Spleen (tissue), 11 donors: Measurements from ENCODE around the gene ACKR2. TPM values are rescaled to one million over a fixed set of nuclear protein-coding genes. Genes with fewer than 3 reads are reported as not detected.

ENCODE experiments used
- DNase-seq: peaks from one replicate; pipeline ENCODE4 v3.0.0-alpha.2; 2020
- H3K27ac ChIP-seq, 8 donors: fragments of 200-600 bp; sonication (generic) in 7 of 8; 1 replicate in 4 of 8; 2 replicates in 4 of 8; pipeline versions ENCODE4 v1.5.0 to v1.8.0; 2016 to 2021; ENCODE audit warnings: inconsistent platforms in 4 of 8, mild to moderate bottlenecking in 4 of 8, moderate library complexity in 1 of 8
- H3K27me3 ChIP-seq, 7 donors: fragments of 200-600 bp; sonication (generic) in 6 of 7; replicated peaks in 1 of 7; 1 replicate in 4 of 7; 2 replicates in 3 of 7; pipeline versions ENCODE4 v1.5.0 to v1.8.0; 2016 to 2021; ENCODE audit warnings: inconsistent platforms in 3 of 7, mild to moderate bottlenecking in 1 of 7
- H3K36me3 ChIP-seq, 6 donors: fragments of 200-600 bp; sonication (generic) in 5 of 6; 1 replicate in 4 of 6; 2 replicates in 2 of 6; pipeline versions ENCODE4 v1.5.0 to v1.8.0; 2016 to 2021; ENCODE audit warnings: inconsistent platforms in 2 of 6
- H3K4me1 ChIP-seq, 6 donors: fragments of 200-600 bp; sonication (generic) in 5 of 6; 1 replicate in 3 of 6; 2 replicates in 3 of 6; pipeline versions ENCODE4 v1.5.0 to v1.8.0; 2016 to 2021; ENCODE audit warnings: inconsistent platforms in 3 of 6
- H3K4me3 ChIP-seq, 8 donors: fragments of 200-600 bp; sonication (generic) in 7 of 8; 1 replicate in 4 of 8; 2 replicates in 4 of 8; pipeline versions ENCODE4 v1.5.0 to v1.8.0; 2016 to 2021; ENCODE audit warnings: inconsistent platforms in 4 of 8, mild to moderate bottlenecking in 4 of 8, moderate library complexity in 2 of 8
- H3K9me3 ChIP-seq, 8 donors: fragments of 200-600 bp; sonication (generic) in 7 of 8; 1 replicate in 4 of 8; 2 replicates in 4 of 8; pipeline versions ENCODE4 v1.5.0 to v1.8.0; 2016 to 2021; ENCODE audit warnings: inconsistent platforms in 4 of 8
- POLR2A ChIP-seq, 3 donors: fragments of 450-650 bp; IDR thresholded peaks; one replicate each; pipeline ENCODE4 v1.5.1; 2017; ENCODE audit warnings: antibody characterized with exemption in 3 of 3, mild to moderate bottlenecking in 1 of 3
- POLR2AphosphoS5 ChIP-seq, 3 donors: sonication (generic); formaldehyde crosslinking; IDR thresholded peaks; one replicate each; pipeline ENCODE4 v1.5.1; 2017; ENCODE audit warnings: antibody characterized with exemption in 3 of 3
- WGBS, 5 donors: extraction: QIAGEN DNeasy Blood & Tissue Kit in 3 of 5; methylation state at CpG; one replicate each; pipeline versions ENCODE4 v1.1.5 to v1.1.7; 2013 to 2018; 5-methylcytosine and 5-hydroxymethylcytosine counted together
- intact Hi-C: fragments of 100-400 bp; cut with DNase I; formaldehyde crosslinking; loops from one replicate; pipeline ENCODE4 v1.15.0; 2023; ENCODE audit warnings: low total_unique reads
- polyA plus RNA-seq, 3 donors: library from polyadenylated mRNA; stranded (reverse); fragments of 200-250 nt; gene quantifications; one replicate each; pipeline ENCODE4 v1.2.1, GENCODE V29; 2013
- total RNA-seq, 7 donors: library from RNA; depleted of rRNA in 3 of 7; stranded (reverse); fragments of >200 nt in 3 of 7; fragmentation: NEBNext Ultra II Directional in 4 of 7; extraction: Animal tissue kit (Norgen Biotek cat#: 25700) in 4 of 7; gene quantifications; one replicate each; pipeline versions ENCODE4 v1.1.0 to v1.2.1, GENCODE V29; 2016 to 2021
- TF ChIP-seq, protein P1 (sequence below), 11 experiments: fragments of 200-600 bp in 7 of 11; fragments of 450-650 bp in 4 of 11; sonication (generic) in 4 of 11; IDR thresholded peaks in 8 of 11; conservative IDR thresholded peaks in 3 of 11; 1 replicate in 7 of 11; 2 replicates in 4 of 11; pipeline versions ENCODE4 v1.4.0 to v1.8.0; 2016 to 2021; ENCODE audit warnings: antibody characterized with exemption in 11 of 11, inconsistent platforms in 4 of 11, mild to moderate bottlenecking in 1 of 11
- donor health status: healthy with polysubstance abuse.
- donor health status: DM: no; HTN: no; CAD: no; lungs with moderate emphysema.
- donor health status: DM: no; HTN: no; CAD: no.
- donor health status: Bipolar disorder and iron deficiency.
- donor health status: healthy.
- donor health status: DM: no; HTN: no; CAD: no.
- donor health status: DM: yes; HTN: yes; CAD: no.

The ACKR2 gene
- total and polyA plus RNA-seq, 10 donors: 0.17 to 4.4 (median 0.94) TPM

- Histone ChIP-seq H3K27me3 (no peaks in the 10 kb centered on the region), H3K27ac (no peak overlapping the region), H3K4me1 (no peaks in the 10 kb centered on the region), H3K4me3 (no peak overlapping the region), H3K9me3 (no peaks in the 10 kb centered on the region), H3K36me3 (no peaks in the 10 kb centered on the region)
- no peak for DNase-seq
- intact Hi-C loops: no loop called here
- no peak for TF ChIP-seq POLR2A (IDR thresholded peaks at IDR 0.05)
- TF ChIP-seq, protein P1, sequence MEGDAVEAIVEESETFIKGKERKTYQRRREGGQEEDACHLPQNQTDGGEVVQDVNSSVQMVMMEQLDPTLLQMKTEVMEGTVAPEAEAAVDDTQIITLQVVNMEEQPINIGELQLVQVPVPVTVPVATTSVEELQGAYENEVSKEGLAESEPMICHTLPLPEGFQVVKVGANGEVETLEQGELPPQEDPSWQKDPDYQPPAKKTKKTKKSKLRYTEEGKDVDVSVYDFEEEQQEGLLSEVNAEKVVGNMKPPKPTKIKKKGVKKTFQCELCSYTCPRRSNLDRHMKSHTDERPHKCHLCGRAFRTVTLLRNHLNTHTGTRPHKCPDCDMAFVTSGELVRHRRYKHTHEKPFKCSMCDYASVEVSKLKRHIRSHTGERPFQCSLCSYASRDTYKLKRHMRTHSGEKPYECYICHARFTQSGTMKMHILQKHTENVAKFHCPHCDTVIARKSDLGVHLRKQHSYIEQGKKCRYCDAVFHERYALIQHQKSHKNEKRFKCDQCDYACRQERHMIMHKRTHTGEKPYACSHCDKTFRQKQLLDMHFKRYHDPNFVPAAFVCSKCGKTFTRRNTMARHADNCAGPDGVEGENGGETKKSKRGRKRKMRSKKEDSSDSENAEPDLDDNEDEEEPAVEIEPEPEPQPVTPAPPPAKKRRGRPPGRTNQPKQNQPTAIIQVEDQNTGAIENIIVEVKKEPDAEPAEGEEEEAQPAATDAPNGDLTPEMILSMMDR (IDR thresholded peaks at IDR 0.05 in 8 of 11, conservative IDR thresholded peaks at IDR 0.05 in 3 of 11): no peak
- no peak for TF ChIP-seq POLR2AphosphoS5 (IDR thresholded peaks at IDR 0.05)
- WGBS, 5 donors: 53 to 84% (median 70%) methylated on average over 2 of the region's 2 CpGs
Measured at GRCh38 chr3:42819351-42819965, 10.2 kb downstream of the ACKR2 start.

GRCh38 chr3:42820746-42821051 is 11.5 kb downstream of the ACKR2 start:
- TF ChIP-seq POLR2AphosphoS5 (IDR thresholded peaks at IDR 0.05): no peak
- TF ChIP-seq, protein P1 (IDR thresholded peaks at IDR 0.05 in 8 of 11, conservative IDR thresholded peaks at IDR 0.05 in 3 of 11): no peak
- no peak for TF ChIP-seq POLR2A (IDR thresholded peaks at IDR 0.05)
- H3K4me1 ChIP-seq: no peaks in the 10 kb centered on the region
- DNase-seq: no peak

DNA sequence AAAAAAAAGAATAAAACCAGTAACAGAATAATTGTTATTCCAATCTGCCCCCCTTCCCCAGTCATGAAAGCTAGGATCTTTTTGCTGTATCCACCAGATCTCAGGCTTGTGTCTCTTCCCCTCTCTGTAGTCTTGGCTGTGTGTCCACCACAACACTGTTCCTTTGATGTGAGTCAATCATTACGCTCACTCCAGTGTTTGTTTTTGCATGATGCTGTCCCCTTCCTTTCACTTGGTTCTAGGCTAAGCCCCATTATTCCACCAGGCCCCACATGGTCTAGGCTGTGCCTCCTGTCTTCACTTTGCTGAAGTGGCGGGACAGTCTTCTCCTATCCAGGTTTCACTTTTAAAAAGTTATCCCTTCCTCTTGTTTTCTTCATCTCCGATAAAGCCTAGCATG is 13.6 kb downstream of the ACKR2 start:
- TF ChIP-seq, protein P1 (IDR thresholded peaks at IDR 0.05 in 8 of 11, conservative IDR thresholded peaks at IDR 0.05 in 3 of 11): no peak
- TF ChIP-seq POLR2AphosphoS5 (IDR thresholded peaks at IDR 0.05): no peak
- no peak for TF ChIP-seq POLR2A (IDR thresholded peaks at IDR 0.05)
- no peaks in the 10 kb centered on the region for H3K4me1 ChIP-seq
- WGBS, 5 donors: 88 to 94% (median 91%) methylated on average over 3 of the region's 3 CpGs
- no peaks in the 10 kb centered on the region for H3K9me3 ChIP-seq
- no peaks in the 10 kb centered on the region for H3K27me3 ChIP-seq
- no peaks in the 10 kb centered on the region for H3K36me3 ChIP-seq
- intact Hi-C loops: no loop called here
- no peak overlapping the region for H3K27ac ChIP-seq
- H3K4me3 ChIP-seq: no peak overlapping the region
- no peak for DNase-seq

More at GRCh38 chr3:42820746-42821051, 11.5 kb downstream of the ACKR2 start:
- H3K27me3 ChIP-seq: no peaks in the 10 kb centered on the region
- no peaks in the 10 kb centered on the region for H3K9me3 ChIP-seq
- intact Hi-C loops: no loop called here
- H3K27ac ChIP-seq: no peak overlapping the region
- no peaks in the 10 kb centered on the region for H3K36me3 ChIP-seq
- no peak overlapping the region for H3K4me3 ChIP-seq
- WGBS, 5 donors: 77 to 97% (median 89%) methylated on average over 6 of the region's 6 CpGs

- intact Hi-C loops: no loop called here
- TF ChIP-seq POLR2A (IDR thresholded peaks at IDR 0.05): no peak
- Histone ChIP-seq H3K27ac (no peak overlapping the region), H3K9me3 (no peaks in the 10 kb centered on the region), H3K27me3 (no peaks in the 10 kb centered on the region), H3K4me1 (no peaks in the 10 kb centered on the region), H3K4me3 (no peak overlapping the region), H3K36me3 (no peaks in the 10 kb centered on the region)
- no peak for DNase-seq
- 61 to 78% (median 75%) methylated on average over 2 of the region's 2 CpGs for WGBS, 5 donors
Measured at GRCh38 chr3:42823351-42823750, 14.1 kb downstream of the ACKR2 start.

- TF ChIP-seq, protein P1 (IDR thresholded peaks at IDR 0.05 in 8 of 11, conservative IDR thresholded peaks at IDR 0.05 in 3 of 11): no peak
- TF ChIP-seq POLR2AphosphoS5 (IDR thresholded peaks at IDR 0.05) (no peak), POLR2A (IDR thresholded peaks at IDR 0.05) (no peak)
- Histone ChIP-seq H3K27ac (no peak overlapping the region), H3K36me3 (no peaks in the 10 kb centered on the region), H3K27me3 (no peaks in the 10 kb centered on the region), H3K4me1 (peaks cover 0 to 7% (median 2%) of the 10 kb centered on the region in 6 donors), H3K4me3 (no peak overlapping the region), H3K9me3 (no peaks in the 10 kb centered on the region)
- no peak for DNase-seq
- intact Hi-C loops: no loop called here
Measured at GRCh38 chr3:42826141-42826540, 16.9 kb downstream of the ACKR2 start.
